ENCODE data around the gene DCLK1.

The DCLK1 gene

GRCh38 chr13:35744566-35745178 lies 386.5 kb downstream of the DCLK1 start:
- DNase-seq (ENCODE audit: low spot score): no peak

GRCh38 chr13:35744144-35744543 lies 387.0 kb downstream of the DCLK1 start:
- DNase-seq (ENCODE audit: low spot score): no peak

GRCh38 chr13:35743165-35743564 lies 388.0 kb downstream of the DCLK1 start:
- DNase-seq (ENCODE audit: low spot score): no peak

GRCh38 chr13:35741657-35742056 lies 389.5 kb downstream of the DCLK1 start:
- DNase-seq (ENCODE audit: low spot score): no peak

GRCh38 chr13:35736876-35737275 lies 394.3 kb downstream of the DCLK1 start:
- DNase-seq (ENCODE audit: low spot score): no peak

- DNase-seq (ENCODE audit: low spot score): no peak
Observed at GRCh38 chr13:35733827-35734226, 397.4 kb downstream of the DCLK1 start.

- DNase-seq (ENCODE audit: low spot score): no peak
Observed at GRCh38 chr13:35732565-35732964, 398.6 kb downstream of the DCLK1 start.

GRCh38 chr13:35731471-35731870 lies 399.7 kb downstream of the DCLK1 start:
- no peak for DNase-seq (ENCODE audit: low spot score)

- no peak for DNase-seq (ENCODE audit: low spot score)
Observed at GRCh38 chr13:35729926-35730627, 401.1 kb downstream of the DCLK1 start.

GRCh38 chr13:35727881-35728280 lies 403.3 kb downstream of the DCLK1 start:
- DNase-seq (ENCODE audit: low spot score): no peak

- DNase-seq (ENCODE audit: low spot score): no peak
Observed at GRCh38 chr13:35724446-35724845, 406.7 kb downstream of the DCLK1 start.

- DNase-seq (ENCODE audit: low spot score): no peak
Observed at GRCh38 chr13:35723821-35724220, 407.4 kb downstream of the DCLK1 start.

GRCh38 chr13:35723053-35723461 lies 408.1 kb downstream of the DCLK1 start:
- DNase-seq (ENCODE audit: low spot score): no peak

- no peak for DNase-seq (ENCODE audit: low spot score)
Observed at GRCh38 chr13:35722458-35723052, 408.6 kb downstream of the DCLK1 start.

- DNase-seq (ENCODE audit: low spot score): peak; percentile 30
Observed at GRCh38 chr13:35720690-35721554, 410.3 kb downstream of the DCLK1 start.

GRCh38 chr13:35720290-35720689 lies 410.9 kb downstream of the DCLK1 start:
- no peak for DNase-seq (ENCODE audit: low spot score)

Measured in pons (tissue), 1 donor.